Activated CD4-positive, alpha-beta T cell treated with anti-CD3 and anti-CD28 coated beads, Interleukin-2, amount 50 U/mL, for 48 hours (primary cell): ENCODE measurements around the gene TRAM2.

Experiments used
- DNase-seq, 2 experiments: peaks; one replicate each; pipeline ENCODE4 v3.0.0-alpha.2; 2020

The TRAM2 gene

DNA sequence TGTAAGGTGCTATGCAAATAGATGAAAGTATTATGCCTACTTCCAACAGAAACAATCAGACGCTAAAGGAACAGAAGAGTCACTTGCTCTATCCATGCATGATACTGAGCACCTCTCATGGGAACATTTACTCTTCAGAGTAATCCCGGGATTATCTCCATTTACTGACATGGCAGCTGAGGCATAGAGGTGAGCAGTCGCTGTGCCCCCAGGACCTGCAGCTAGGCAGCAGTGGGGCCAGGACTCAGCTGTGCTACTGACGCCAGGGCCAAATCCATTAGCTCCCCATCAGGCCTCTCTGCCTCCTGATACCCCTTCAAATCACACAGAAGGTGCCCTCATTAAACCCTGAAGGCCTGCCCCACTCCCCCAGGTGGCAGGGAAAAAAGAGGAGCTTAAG lies 51.9 kb downstream of the TRAM2 start:
- no peak for DNase-seq

DNA sequence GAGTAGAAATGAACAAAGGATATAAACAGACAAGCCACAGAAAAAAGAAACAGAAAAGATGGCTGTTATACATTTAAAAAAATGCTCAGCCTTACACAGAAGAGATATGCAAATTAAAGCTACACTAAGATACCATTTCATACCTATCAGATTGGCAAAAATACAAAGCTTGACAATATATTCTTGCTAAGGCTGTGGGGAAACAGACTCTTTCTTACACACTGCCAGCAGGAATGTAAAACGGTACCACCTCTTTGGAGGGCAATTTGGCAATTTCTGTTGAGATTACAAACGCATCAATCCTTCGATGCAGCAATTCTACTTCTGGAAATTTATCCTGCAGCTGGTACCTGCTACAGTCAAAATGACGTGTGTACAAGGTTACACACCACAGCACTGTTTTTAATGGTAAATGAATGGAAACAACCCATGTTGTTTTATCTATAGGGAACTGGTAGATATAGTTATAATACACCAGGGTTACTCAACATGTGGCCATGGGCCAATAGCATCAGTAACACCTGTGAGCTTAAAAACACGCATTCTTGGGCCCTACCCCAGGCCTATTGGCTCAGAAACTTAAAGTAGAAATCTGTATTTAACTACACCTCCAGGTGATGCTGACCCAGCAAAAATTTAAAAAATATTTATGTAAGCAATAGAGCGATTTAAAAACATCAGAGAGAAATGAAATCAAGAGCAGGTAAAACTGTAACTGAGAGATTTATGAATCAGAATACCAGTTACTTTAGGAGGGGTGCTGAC lies 53.3 kb downstream of the TRAM2 start:
- no peak for DNase-seq

DNA sequence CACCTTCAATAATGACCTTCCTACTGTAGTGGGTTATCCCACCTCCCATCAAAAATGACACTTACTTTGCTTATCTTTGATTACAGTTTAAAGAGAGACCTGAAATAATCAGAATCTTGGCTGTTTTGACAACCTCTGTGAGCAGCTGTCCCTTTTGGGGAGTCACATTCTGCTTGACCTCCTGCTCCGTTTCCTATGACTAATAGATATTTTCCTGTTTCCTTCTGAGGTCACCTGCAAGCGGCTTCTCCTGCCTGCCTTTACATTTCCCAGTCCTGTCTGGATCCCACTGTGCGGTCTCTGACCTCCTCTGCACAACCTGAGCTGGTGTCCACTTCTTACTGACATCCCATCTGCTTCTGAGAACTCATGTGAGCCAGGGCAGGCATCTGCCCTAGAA lies 54.2 kb downstream of the TRAM2 start:
- DNase-seq = no peak

GRCh38 chr6:52522151-52522626 lies 54.7 kb downstream of the TRAM2 start:
- no peak for DNase-seq

GRCh38 chr6:52519618-52520017 lies 57.2 kb downstream of the TRAM2 start:
- DNase-seq = no peak

DNA sequence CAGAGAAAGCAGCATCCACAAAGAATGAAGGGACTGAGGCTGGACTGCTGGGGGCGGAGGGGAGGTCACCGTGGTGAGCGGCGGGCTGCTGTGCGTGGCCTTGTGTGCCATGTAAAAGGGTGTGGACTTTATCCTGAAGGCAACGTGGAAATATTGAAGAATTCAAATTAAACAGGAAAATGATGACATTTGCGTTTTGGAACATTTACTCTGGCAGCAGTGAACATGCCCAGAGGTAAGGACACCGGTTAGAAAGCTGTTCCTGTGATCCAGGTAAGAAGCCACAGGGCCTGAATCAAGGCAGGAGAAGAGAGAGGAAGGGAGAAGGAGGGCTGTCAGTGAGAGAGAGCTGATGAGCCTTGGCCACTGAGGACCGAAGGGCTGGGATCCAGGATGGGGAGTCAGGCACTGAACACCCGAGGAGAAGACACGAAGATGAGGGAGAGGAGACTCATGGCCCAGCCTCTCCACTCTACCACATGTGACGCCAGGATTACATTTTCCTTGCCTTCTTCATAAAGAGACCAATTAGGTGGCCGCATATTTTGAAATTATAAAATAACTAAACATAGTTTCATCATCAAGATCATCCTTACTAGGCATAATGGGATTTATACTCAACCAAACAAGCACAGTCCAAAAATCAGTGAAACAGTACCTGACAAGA lies 58.4 kb downstream of the TRAM2 start:
- no peak for DNase-seq

DNA sequence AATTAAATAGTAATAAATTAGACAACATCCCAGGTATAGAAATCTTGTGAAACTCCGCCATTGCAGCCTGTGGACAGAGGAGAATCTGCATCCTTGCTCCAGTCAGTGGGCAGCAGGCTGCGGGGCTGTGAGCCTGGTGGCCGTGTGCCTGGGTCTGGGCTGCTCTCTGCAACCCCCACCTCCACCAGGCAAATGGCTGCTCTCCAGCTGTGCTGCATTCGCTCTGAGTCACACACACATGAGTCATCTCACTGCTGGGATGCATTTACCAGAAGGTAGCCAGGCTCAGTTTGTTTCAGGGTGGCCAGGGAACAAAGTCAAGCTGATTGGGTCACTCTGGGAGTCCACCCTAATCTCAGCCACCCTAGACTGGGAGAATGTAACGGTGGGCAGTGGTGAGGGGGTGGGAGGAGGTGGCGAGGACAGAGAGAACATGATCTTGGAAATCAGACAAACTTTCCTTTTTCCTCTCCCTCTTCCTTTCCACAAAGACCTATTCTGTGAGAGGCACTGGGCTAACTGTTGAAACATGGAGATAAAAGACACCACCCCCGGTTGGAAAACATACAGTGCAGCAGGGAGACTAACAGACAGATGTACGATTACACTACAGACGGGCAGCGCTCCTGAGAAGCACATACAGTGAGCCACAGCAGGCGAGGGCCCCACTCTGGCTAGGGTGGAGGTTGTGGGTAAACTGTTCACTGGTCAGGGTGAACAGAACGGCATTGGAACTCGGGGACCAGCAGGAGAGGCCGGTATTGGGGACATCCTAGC lies 59.2 kb downstream of the TRAM2 start:
- peak; percentile 29 to 56 for DNase-seq

GRCh38 chr6:52516943-52517342 lies 59.9 kb downstream of the TRAM2 start:
- DNase-seq = no peak

DNA sequence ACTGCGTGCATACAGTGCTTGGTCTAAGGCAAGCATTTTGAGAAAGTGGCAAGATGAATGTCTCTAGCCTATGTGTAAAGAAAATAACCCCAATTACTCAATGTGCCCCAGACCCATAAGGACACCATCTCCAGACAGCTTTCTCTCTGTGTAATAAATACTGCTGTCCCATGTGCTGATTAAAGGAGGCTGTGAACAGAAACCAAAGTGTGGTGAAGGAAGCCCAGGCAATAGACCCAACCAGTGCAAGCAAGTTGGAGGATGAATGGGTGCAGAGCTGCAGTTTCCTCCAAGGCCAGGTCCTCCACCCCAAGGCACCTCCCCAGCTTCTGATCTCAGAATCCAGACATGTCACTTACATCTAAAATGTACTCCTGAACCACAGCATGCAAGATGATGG lies 60.6 kb downstream of the TRAM2 start:
- DNase-seq = no peak

GRCh38 chr6:52515219-52515960 lies 61.5 kb downstream of the TRAM2 start:
- DNase-seq = no peak

GRCh38 chr6:52514514-52514913 lies 62.3 kb downstream of the TRAM2 start:
- DNase-seq = no peak

DNA sequence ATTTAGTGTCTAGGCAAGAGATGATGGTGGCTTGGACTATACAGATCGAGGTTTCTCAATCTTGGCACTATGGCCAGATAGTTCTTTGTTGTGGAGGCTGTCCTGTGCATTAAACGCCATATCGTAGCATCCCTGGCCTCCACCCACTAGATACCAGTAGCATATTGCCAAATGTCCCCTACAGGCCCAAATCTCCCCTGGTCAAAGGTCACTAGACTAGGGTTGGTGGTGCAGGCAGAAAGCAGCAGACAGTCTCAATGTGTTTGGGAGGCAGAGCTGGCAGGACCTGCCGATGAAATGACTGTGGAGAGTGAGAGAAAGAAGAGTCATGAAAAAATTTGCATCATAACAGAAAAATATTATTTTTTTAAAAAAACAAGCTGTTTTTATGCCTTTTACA lies 63.0 kb downstream of the TRAM2 start:
- DNase-seq = no peak

- DNase-seq = no peak
Observed at GRCh38 chr6:52513464-52513863, 63.4 kb downstream of the TRAM2 start.

DNA sequence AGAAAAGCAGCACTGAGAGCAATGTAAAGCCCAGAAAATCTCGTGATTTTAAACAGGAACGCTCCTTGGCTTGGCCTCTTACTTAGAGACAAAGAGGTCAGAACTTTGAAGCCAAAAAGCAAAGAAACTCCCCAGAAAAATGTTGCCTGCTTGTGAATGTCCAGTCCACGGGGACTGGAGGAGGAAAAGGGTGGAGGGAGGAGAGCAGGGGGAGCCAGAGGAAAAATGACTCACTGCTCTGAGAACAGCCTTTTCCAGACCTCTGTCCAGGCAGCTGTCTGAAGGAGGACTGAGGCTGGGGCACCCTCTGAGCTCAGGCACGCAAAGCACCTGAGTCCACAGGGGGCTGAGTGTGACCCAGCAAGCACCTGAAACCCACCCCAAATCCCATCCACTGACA lies 64.7 kb downstream of the TRAM2 start:
- DNase-seq = no peak

DNA sequence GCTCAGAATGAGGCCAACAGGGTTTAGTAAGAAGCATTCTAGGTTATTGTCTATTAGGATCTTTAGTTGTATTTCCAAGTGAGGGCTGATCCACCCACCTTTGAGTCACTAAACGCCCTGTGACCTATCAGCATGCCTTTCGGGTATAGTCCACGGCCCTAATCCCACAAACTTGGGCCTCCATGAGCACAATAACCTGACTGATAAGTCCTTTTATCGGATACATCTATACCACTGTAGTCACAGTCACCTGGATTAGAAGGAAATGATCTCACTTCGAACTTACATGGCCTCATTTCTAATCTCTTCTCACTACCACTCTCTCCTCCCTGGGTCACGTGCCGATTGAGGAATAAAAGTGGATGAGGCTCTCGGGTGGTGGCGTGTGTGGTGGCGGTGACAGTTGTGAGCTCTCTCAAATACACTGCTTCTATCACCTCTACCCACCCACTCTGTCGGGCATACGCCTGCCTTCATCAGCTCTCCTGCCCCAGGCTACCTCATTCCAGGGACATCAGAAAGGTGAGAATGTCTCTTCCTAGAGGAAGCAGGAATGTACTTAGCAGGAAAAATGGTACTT lies 65.2 kb downstream of the TRAM2 start:
- no peak for DNase-seq

DNA sequence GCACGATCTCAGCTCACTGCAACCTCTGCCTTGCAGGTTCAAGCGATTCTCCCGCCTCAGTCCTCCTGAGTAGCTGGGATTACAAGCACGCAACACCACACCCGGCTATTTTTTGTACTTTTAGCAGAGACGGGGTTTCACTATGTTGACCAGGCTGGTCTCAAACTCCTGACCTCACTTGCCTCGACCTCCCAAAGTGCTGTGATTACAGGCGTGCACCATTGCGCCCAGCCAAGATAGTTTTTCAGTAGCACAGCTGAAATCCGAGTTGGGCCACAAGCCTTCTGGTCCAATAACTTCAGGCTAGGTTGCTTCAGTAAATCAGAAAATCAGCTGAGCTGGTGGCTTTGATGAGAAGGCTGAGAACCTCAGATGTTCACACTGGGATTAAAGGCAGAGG lies 65.7 kb downstream of the TRAM2 start:
- no peak for DNase-seq

GRCh38 chr6:52510213-52510562 lies 66.7 kb downstream of the TRAM2 start:
- DNase-seq = no peak

GRCh38 chr6:52509281-52510212 lies 67.3 kb downstream of the TRAM2 start:
- DNase-seq = no peak

DNA sequence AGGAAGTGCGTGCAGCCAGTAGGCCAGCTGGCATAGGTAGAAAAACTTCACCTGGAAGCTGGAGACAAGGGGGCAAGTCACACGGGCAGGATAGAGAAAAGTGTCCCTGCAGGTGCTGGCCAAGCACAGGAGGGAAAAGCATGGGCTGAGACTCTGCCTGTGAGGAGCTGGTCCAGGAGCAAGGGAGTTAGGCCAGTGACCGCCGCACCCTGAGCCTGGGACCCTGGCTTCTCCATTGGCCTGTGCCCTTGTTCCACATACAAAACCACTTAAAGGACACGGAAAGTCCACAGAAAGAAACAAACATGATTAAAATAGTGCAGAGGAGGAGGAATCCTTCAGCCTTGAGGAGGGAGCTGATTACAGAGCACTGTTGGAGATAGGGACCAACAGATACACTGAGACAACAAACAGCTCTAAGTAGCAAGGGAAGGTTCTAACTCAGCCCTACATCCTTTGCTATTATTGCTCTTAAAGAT lies 68.6 kb downstream of the TRAM2 start:
- DNase-seq = no peak

- DNase-seq = no peak
Observed at GRCh38 chr6:52507557-52508260, 69.2 kb downstream of the TRAM2 start.

DNA sequence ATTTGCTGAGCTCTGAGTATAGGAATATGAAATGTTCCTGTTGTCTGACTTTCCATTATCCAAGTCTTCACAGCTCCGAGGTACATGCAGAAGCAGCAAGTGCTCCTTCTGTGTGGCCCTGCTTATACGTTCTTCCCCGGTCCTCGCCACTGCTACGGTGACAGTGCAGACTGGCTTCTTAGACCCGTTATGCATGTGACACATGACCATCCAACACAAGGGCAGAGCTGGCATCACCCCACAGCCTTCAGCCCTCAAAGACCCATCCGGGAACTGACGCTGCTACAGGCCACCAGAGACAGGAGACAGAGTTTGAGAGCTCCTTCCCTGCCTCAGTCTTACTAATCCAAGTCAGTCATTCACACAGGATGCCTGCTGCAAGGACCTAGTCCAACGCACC lies 70.4 kb downstream of the TRAM2 start:
- DNase-seq = no peak
